UCSD-AML1 (cell line): ENCODE results near the gene AHCYL1.
"Not testable (repeated sequence)": the region's sequence is repeated elsewhere in the genome, so short reads cannot be mapped to it uniquely, and the experiment has no call there.

Source experiments
- DNase-seq: peaks from one replicate; lab custom pipeline; 2025; ENCODE audit not compliant: unreplicated experiment; lab: John Stamatoyannopoulos, UW

The AHCYL1 gene

DNA sequence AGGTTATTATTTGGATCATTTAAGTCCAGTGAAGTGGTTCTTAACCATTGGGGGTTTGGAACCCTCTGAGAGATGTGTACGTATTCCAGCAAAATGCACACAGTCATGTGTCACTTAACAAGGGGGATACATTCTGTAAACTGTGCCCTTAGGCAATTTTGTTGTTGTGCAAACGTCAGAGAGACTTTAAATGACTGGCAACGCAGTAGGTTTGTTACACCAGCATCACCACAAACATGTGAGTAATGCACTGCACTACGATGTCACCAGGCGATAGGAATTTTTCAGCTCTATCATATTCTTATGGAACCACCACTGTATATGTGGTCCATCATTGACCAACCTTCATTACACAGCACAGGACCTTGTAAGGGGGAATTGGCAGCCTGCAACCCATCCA lies 11.9 kb downstream of the AHCYL1 start:
- no peak for DNase-seq

DNA sequence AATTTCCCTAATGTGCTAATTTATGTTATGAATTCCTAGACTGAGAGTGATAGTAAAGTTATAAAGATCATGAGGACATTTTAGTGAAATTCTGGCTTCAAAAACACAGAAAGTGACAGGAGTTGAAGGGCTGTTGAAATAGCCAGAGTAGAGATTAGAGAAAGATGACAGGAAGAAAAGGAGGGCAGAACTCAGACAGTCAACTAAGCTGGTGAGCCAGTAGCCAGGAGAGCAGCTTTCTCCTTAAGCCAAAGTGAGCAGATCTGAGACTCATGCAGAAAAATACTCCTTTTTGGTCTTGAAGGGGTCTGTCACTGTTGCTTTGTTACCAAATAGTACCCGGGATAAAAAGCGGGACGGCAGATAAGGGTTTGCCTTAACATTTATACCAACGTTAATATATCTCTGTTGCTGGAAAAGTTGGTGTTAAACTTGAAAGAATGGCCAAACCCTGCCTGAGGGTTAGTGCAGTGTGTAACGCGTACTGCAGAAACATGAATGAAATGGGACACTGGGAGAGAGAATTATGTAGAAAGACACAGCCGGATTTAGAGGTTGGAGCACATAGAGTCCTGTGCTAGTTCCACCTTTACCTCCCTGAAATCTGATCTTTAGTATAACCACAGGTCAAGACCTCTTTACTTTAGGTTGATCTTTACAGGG lies 12.8 kb downstream of the AHCYL1 start:
- DNase-seq, result no peak

DNA sequence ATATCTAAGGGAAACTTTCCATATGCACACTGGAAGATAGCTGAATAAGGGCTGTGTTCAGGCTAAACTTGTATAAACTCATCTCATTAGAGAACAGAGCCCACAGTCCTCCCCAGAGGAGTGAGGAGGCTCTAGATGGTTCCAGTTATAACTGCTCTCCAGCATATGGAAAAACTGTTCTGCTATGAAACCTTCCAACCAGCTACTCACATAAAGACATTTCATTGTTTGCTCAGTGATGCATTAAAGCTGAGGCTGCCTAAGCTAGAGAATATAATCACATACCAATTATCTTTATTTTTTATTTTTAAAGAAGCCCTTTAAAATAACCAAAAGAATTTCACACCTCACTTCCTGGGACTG lies 13.3 kb downstream of the AHCYL1 start:
- DNase-seq, result no peak

DNA sequence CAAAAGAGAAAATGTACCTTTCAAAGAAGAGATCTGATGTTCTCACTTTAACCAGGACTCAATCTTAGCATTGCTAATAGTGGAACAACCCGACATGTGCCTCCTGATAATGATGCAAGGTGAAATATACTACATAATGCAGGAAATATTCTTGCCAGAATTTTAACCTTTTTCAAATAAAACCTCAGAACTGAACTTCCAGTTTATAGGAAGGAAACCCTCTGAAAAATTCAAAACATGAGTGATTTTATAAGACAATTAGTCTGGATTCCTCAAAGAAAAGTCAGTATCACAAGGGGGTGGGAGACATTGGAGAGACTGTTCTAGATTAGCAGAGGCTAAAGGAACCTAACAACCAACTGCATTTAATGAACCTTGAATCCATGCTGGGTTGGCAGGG lies 18.1 kb downstream of the AHCYL1 start:
- DNase-seq, result no peak

DNA sequence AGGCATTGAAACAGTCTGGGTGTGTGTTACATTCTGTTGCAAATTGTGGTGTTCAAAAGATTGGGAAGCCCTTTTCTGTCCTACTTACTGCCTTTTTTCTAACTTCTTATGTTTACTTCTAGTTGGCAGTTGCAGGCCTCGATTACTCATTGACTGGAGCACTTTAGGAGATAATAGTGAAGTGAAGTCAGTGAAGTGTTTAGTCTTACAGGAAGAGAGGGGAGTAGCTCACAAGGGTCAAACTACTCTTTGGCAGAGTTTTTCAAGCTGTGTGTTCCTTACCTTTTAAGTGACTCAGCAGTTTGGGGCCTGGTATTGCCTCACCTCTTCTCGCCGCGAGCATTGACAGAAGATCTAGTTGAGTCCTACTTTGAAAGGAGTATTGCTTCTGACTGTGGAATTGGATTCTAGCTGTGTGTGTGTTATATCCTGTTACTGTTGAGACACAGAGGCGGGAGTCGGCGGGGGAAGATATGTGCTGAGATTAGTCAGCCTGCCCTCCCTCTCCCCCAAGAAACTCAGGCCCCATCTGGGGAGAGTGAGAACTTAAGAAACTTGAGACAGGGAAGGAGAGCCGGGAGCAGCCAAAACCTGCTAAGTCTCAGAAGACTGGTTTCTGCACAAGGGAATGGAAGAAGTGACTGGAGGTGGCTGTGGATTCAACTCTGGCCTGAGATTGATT lies 19.3 kb downstream of the AHCYL1 start:
- peak; percentile 30 for DNase-seq

DNA sequence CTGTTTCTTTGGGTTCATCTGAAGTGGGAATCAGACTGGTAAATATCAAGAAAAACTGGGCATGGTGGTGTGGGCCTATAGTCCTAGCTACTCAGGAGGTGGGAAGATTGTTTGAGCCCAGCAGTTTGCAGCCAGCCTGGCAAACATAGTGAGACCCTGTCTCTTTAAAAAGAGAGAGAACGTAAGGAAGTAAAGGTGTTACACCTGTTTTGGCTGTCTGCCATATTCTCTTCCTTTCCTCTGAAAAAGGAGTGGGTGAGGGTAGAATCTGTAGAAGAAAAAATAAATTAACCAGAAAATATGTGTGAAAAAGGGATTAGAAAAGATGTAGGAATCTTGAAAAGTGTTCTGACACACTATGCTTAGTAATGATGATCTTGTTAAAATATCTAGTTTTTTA lies 20.0 kb downstream of the AHCYL1 start:
- no peak for DNase-seq

DNA sequence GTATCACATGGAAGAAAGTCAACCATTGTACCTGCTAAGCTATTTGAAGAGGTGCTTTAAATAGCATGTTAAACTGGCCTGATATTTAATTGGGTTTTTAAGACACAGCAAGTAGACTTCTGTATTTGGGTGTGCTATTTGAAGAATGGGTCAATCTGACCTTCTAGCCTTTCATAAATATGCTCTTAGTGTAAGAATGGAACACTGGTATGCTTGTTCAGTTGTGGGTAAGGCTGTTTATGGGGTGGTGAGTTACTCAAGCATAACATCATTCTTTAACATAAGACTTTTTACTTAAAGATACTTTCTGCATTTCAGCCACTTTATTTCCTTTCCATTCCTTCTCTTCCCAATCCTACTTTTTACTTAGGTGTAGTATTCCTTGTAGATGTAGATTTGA lies 21.4 kb downstream of the AHCYL1 start:
- DNase-seq, result no peak

DNA sequence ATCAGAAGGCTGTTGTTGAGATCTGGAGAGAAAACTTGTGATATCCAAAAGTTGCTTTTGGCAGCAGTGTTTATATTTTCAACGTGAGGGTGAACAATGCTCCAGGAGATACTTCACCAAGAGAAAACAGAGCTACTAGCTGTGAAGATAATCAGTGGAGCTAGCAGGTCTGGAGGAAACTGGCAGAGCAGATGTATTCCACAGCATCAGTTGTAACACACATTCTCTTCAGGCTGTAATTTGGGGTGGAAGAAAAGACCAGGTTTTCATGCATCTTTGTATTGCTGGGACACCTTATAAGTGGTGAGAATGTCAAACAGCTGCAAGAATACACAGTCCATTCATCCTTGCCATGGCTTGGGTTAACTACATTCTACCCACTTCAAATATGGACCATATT lies 22.0 kb downstream of the AHCYL1 start:
- DNase-seq, result no peak

DNA sequence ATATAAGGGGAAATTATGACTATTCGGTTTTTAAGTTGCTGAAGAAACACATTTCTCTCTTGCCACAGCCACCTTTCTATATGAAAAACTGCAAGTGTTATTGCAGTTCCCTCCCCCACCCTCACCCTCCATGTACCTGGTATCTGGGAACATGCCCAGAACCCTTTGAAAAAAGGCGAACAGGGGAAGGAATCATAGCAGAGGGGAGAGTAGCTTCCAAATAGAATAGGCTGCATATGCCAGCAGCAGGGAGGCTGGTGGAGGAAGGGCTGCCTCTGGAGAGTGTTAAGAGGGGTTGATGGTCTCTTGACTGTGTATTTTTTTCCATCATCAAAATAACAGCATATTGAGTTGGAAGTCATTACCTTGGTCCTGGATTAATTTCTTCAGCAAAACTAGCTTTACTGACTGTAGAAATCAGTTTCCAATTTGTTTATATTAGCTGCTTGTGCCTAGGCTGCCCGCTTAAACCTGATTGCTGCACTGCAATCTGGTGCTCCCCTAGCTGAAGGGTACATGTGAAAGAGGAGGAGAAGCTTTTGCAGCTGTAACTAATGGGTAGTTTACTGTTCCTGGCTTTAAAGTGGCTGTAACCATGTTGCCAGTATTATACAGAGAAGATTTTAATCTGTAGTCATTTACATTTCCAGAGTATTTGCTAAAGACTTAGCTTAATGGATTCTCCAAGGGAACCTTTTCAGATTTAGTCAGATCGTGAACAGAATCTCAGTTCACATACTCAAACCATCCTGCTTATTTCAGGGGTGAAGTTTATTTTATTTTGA lies 22.7 kb downstream of the AHCYL1 start:
- DNase-seq, result no peak

DNA sequence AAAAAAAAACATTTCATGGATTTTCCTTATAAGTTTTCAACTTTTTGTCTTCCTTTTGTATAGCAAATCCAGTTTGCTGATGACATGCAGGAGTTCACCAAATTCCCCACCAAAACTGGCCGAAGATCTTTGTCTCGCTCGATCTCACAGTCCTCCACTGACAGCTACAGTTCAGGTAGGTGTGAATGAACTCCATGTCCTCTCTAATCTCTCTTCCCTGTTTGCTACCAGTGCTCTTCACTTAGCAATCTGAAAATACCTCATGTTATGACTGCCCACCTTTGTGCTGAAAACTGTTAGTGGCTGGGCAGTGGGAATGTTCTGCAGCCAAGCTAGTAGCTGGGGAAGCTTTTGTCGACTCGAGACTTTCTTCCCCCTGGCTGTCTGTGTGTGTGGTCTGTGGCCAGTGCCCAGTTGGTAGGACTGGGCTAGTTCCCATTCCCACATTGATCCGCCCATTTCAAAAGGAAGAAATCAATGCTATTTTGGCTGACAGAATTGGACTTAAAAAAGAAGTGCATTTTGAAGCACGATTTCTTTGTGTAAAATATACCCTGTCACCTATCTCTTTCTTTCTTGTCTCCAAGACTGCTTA lies 24.5 kb downstream of the AHCYL1 start:
- DNase-seq, result no peak

DNA sequence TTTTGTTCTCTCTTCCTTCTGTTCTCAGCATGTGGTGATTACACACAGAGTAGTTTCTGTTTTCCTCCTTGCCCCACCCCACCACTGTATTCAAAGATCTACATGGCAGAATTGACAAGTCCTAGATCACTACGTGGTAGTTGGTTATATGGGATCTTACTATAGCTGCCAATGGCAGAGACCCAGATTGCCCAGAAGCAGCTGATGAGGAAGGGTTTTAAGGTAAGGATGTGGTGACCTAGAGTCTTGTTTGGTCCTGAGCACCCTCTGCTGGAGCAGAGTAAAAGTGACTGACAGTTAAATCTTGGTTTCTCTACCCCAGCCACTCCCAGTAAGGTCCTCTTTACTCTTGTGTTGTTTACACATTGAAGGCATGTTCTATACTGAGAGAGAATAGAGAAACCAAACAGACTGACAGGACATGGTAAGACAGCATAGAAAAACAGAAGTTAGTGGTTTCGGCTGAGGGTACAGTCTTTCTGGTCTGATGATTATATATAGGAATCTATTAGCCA lies 27.0 kb downstream of the AHCYL1 start:
- DNase-seq, result no peak

DNA sequence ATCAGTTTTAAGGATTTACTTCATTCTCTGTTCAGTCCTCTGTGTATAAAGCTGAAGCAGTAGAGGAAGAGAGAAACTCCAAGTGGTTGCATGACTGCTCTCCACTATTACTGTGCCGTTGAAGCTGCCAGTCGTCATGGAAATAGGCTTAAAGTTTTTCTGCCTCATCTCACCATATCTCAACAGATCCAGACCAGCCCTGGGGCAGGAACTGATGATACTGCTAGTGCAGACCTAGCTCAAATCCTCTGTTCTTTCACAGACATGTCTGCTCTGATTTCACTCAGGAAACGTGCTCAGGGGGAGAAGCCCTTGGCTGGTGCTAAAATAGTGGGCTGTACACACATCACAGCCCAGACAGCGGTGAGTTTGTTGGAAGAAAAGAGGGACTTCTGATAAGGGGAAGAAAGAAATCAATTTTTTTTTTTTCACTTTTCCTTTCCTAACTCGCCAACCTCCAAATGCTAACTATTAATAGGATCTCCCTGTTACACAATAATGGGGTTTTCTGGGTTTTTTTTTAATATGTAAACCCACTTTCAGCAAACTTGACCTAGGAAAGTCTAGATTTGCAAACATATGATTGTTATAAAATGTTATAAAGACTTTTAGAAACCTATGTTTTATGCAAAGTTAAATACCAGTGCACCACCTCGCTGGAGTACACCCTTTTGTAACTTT lies 27.7 kb downstream of the AHCYL1 start:
- no peak for DNase-seq

DNA sequence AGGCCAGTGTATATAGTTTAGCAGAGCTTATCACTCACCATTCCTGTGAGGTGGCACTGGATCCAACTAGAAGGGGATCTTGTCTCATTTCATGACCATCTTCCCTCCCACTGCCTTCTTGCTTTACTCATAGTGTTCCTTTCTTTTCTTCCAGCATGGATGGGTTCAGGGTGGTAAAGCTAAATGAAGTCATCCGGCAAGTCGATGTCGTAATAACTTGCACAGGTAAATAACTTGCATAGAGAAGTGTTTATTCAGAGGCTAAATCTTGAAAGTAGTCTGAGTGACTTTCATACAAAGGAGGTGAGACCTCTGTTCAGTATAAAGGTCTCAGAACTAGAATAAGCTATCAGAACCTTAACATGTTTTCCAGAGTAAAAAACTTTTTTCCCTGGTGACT lies 33.2 kb downstream of the AHCYL1 start:
- DNase-seq, result no peak

DNA sequence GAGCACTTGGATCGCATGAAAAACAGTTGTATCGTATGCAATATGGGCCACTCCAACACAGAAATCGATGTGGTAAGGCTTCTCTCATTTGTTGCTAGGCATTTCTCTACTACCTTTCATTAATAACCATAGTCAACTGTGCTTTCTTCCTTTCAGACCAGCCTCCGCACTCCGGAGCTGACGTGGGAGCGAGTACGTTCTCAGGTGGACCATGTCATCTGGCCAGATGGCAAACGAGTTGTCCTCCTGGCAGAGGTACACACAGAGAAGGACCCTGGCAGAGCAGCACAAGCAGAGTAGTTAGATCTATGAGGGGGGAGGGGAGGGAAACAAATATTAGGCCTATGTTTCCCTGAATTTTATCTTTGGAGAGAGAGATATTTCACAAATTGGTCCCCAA lies 33.8 kb downstream of the AHCYL1 start:
- DNase-seq, result no peak

DNA sequence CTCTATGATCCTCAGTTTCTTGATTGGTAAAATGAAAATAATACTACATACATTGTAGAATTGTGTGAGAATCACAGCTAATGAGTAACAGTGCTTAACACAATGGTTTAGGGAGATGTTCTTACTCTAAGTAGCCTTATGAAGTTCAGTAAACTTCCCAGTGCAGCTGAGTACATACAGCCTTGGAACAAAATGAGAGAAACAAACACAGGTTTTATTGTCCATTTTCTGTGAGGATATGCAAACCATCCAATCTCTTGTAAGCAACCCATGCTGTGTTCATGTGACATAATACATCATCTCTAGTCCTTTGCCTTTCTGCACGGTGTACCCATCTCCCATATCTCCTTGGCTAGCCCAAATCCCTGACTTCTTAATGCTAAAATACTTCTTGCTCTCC lies 35.2 kb downstream of the AHCYL1 start:
- DNase-seq, result no peak

DNA sequence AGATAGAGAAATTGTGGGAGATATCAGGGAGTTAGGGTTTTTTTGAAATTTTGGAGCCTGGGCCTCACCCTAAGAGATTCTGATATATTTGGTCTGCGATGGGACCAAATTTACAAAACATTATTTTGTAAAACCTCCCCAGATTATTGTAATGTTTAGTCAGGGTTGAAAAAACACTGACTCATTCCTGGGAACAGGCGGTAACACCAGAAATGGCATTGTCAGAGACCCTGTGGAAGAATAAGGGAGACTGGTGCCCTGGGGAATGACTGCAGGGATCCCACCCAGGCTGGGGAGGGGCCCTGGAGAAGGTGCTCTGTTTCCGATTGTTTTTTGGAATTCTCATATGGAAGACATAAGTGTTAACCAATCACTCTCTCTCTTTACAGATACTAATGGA lies 36.7 kb downstream of the AHCYL1 start:
- no peak for DNase-seq

DNA sequence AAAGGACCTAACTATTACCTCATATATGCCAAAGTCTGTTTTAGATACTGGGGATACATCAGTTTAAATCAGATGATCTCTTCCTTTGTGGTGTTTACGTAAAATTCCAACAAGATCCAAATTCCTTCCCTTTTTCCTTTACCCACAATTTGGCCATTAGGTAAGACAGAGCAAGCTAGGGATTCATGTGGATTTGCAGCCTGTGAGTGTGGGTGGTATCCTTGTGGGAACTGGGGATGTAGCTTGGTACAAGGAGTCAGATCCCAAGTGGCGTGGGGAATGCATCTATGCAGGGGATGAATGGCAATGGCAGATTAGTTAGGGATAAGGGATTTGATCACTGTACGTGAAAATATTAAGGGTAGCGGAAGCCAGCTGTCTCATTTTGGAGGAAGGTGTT lies 40.0 kb downstream of the AHCYL1 start:
- DNase-seq, result no peak

DNA sequence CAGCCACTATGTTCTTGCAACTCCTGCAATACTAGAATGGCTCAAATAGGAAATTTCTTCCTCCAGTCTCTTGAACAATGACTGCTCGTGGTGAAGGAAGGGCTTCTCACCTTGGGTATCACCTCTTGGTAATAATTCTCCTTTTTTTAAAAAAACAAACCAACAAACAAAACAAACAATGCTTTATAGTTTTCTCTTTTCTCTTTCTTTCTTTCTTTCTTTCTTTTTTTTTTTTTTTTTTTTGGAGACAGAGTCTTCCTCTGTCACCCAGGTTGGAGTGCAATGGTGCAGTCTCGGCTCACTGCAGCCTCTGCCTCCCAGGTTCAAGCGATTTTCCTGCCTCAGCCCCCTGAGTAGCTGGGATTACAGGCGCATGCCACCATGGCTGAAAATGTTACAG lies 46.1 kb downstream of the AHCYL1 start:
- not testable (repeated sequence) for DNase-seq

DNA sequence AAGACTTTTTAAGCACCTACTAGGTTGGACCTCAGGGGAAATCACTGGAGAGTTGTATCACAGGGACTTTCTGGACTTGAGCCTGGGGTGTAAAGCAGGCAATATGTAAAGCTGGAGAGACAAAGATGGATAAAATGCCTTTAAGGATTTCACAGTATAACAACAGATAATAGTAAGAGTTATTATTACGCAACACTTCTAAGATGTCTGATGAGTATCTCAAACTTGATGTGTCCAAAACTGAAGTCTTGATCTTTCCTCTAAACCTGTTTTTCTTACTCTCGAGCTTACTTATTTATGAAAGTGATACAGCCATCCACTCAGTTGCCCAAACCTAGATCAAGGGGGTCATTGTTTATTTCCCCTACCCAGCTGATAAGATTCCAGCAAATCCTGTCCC lies 47.8 kb downstream of the AHCYL1 start:
- no peak for DNase-seq

DNA sequence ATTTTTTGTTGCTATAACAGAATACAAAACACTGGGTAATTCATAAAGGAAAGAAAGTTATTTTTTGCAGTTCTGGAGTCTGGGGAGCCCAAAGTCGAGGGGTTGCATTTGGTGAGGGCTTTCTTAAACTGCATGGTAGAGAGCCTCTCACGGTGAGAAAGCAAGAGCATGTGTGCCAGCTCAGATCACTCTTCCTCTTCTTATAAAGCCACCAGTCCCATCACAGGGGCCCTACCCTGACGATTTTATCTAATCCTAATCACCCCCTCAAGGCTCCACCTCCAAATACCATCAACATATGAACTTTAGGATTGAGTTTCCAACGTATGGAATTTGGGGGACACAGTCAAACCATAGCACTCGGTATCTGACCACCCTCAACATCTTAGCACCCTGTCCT lies 48.9 kb downstream of the AHCYL1 start:
- DNase-seq, result no peak

DNA sequence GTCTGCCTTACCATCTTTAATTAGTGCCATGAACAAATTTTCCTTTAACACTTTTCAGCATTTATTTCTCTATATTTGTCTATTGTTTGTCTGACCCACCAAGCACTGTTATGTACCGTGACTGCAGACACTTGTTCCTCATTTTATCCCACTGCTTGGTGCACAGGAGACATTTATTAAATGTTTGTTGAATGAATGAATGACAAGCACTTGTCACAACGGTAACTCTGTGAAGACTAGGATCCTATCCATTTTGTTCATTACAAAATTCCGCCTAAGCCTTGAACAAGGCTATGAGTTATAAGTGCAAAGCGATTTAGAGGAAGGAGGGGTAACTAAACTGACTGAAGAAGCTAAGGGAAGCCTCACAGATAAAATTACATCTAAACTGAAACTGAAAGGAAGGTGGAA lies 49.5 kb downstream of the AHCYL1 start:
- no peak for DNase-seq
